Measurements from ENCODE around the gene GAB1.
A peak's percentile ranks its signal among the peaks of the same experiment; 100 is the strongest.

The GAB1 gene

GRCh38 chr4:143515905-143516304 is 179.2 kb downstream of the GAB1 start:
- TF ChIP-seq EZH2phosphoT487 (conservative IDR thresholded peaks at IDR 0.05; ENCODE audit: low read length) = no peak
- TF ChIP-seq, protein P1, sequence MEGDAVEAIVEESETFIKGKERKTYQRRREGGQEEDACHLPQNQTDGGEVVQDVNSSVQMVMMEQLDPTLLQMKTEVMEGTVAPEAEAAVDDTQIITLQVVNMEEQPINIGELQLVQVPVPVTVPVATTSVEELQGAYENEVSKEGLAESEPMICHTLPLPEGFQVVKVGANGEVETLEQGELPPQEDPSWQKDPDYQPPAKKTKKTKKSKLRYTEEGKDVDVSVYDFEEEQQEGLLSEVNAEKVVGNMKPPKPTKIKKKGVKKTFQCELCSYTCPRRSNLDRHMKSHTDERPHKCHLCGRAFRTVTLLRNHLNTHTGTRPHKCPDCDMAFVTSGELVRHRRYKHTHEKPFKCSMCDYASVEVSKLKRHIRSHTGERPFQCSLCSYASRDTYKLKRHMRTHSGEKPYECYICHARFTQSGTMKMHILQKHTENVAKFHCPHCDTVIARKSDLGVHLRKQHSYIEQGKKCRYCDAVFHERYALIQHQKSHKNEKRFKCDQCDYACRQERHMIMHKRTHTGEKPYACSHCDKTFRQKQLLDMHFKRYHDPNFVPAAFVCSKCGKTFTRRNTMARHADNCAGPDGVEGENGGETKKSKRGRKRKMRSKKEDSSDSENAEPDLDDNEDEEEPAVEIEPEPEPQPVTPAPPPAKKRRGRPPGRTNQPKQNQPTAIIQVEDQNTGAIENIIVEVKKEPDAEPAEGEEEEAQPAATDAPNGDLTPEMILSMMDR (IDR thresholded peaks at IDR 0.05; ENCODE audit: insufficient read depth, low read length, poor library complexity, severe bottlenecking) = no peak
- Histone ChIP-seq H3K27ac (ENCODE audit: low read depth, low read length) (no peak overlapping the region), H4K20me1 (ENCODE audit: low read depth, low read length) (peaks cover 10% of the 10 kb centered on the region; the same call in 1 of the 2 replicates), H3K79me2 (ENCODE audit: insufficient read depth, low read length) (peaks cover 66% of the 10 kb centered on the region), H3F3A (ENCODE audit: insufficient read depth) (no peaks in the 10 kb centered on the region), H3K27me3 (ENCODE audit: low read length) (no peaks in the 10 kb centered on the region), H3K9me3 (ENCODE audit: insufficient read depth, low read length) (no peaks in the 10 kb centered on the region), H3K9me2 (replicated peaks; ENCODE audit: insufficient read depth, low read length) (no peaks in the 10 kb centered on the region), H3K4me3 (ENCODE audit: insufficient read depth, low read length, poor library complexity, severe bottlenecking) (peak overlapping the region; percentile 86), H3K4me2 (ENCODE audit: low read depth, low read length, poor library complexity, severe bottlenecking) (peak overlapping the region; percentile 76), H3K36me3 (ENCODE audit: low read length) (peaks cover 3% of the 10 kb centered on the region; the same call in 1 of the 2 replicates), H3K9ac (ENCODE audit: low read length) (no peak overlapping the region), H2AFZ (ENCODE audit: low read depth, low read length, severe bottlenecking) (no peak overlapping the region)

DNA sequence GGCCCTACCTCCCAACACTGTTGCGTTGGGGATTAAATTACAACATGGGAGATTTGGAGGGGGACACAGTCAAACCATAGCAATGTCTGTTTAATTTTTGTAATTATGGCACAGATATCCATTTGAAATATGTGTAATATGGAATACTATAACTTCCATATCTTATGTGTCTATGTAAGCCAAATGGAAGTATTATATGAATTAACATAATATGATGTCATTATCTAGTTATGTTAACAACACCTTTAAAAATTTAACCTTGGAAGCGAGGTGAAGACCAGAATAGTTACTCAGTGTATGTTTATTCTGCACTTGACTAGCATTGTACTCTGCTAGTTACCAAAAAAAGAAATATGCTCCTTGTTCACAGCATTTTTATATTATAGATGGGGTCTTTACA is 181.1 kb downstream of the GAB1 start:
- no peak for TF ChIP-seq EZH2phosphoT487 (conservative IDR thresholded peaks at IDR 0.05; ENCODE audit: low read length)
- TF ChIP-seq, protein P1 (IDR thresholded peaks at IDR 0.05; ENCODE audit: insufficient read depth, low read length, poor library complexity, severe bottlenecking) = no peak
- H4K20me1 ChIP-seq (ENCODE audit: low read depth, low read length) = peaks cover 10% of the 10 kb centered on the region; the same call in 1 of the 2 replicates

More for the DNA sequence above, 181.1 kb downstream of the GAB1 start:
- H3K9ac ChIP-seq (ENCODE audit: low read length) = no peak overlapping the region
- peaks cover 3% of the 10 kb centered on the region; the same call in 1 of the 2 replicates for H3K36me3 ChIP-seq (ENCODE audit: low read length)
- H3K9me3 ChIP-seq (ENCODE audit: insufficient read depth, low read length) = no peaks in the 10 kb centered on the region
- H3K79me2 ChIP-seq (ENCODE audit: insufficient read depth, low read length) = peaks cover 73% of the 10 kb centered on the region
- H3K27me3 ChIP-seq (ENCODE audit: low read length) = no peaks in the 10 kb centered on the region
- no peak overlapping the region for H3K4me2 ChIP-seq (ENCODE audit: low read depth, low read length, poor library complexity, severe bottlenecking)
- H3K9me2 ChIP-seq (replicated peaks; ENCODE audit: insufficient read depth, low read length) = no peaks in the 10 kb centered on the region
- H3K27ac ChIP-seq (ENCODE audit: low read depth, low read length) = no peak overlapping the region
- H3F3A ChIP-seq (ENCODE audit: insufficient read depth) = no peaks in the 10 kb centered on the region
- no peak overlapping the region for H2AFZ ChIP-seq (ENCODE audit: low read depth, low read length, severe bottlenecking)
- H3K4me3 ChIP-seq (ENCODE audit: insufficient read depth, low read length, poor library complexity, severe bottlenecking) = no peak overlapping the region

Data from SU-DHL-6 (cell line).